ENCODE measurements around the gene SARNP. TPM values are rescaled to one million over a fixed set of nuclear protein-coding genes. Genes with fewer than 3 reads are reported as not detected.

SARNP gene
- total RNA-seq, 4 donors from 2014 or later: 56.6 to 69.3 (median 64.0) TPM

DNA sequence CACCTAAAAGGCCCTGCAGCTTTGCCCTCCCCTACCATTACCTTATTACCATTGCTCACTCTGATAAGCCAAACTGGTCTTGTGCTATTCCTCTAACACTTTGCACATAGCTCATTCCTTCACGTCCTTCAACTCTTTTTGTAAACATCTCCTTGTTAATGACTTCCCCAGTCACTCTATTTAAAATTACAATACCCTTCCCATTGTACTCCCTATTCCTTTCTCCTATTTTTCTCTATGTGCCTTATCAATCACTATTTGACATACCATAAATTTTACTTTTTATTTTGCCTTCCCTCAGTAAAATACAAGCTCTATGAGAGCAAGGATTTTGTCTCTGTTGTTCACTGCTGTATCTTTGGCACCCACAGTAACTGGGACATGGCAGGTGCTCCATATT is 5.4 kb downstream of the SARNP start:
- no peak for TF ChIP-seq CTCF (IDR thresholded peaks at IDR 0.05; ENCODE audit: low read depth)

DNA sequence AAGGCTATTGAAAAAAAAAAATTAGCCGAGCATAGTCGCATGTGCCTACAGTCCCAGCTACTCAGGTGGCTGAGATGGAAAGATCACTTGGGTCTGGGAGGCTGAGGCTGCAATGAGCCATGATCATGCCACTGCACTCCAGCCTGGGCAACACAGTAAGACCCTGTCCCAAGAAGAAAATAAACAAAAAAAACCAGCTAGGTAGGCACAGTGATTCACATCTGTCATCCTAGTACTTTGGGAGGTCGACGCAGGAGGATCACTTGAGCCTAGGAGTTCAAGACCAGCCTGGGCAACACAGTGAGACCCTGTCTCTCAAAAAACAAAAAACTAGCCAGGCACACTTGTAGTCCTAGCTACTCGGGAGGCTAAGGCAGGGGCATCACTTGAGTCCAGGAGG is 8.2 kb downstream of the SARNP start:
- no peak for TF ChIP-seq CTCF (IDR thresholded peaks at IDR 0.05; ENCODE audit: low read depth)

- no peak for TF ChIP-seq CTCF (IDR thresholded peaks at IDR 0.05; ENCODE audit: low read depth)
Observed at GRCh38 chr12:55806982-55807381, 10.5 kb downstream of the SARNP start.

GRCh38 chr12:55797550-55797949 is 20.0 kb downstream of the SARNP start:
- TF ChIP-seq CTCF (IDR thresholded peaks at IDR 0.05; ENCODE audit: low read depth): no peak

- TF ChIP-seq CTCF (IDR thresholded peaks at IDR 0.05; ENCODE audit: low read depth): no peak
Observed at GRCh38 chr12:55797068-55797467, 20.5 kb downstream of the SARNP start.

DNA sequence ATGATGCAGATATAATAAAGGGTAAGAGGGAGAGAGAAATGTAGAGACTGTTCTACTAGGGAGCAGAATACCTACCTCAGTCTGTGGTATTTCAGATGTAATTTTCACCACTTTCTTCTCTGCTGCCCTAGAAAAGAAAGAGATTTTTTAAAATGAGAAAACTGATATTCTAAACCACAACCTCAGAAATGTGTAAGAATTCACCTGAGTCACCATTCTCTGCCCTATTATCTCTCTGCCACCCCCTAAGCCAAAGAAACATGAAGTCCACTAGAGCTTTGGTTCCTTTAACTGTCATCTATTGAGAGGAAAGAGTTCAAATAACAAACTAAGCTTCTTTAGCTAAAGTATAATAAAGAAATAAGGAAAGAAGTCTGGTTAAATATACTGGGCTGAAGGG is 21.6 kb downstream of the SARNP start:
- TF ChIP-seq CTCF (IDR thresholded peaks at IDR 0.05; ENCODE audit: low read depth): no peak

- TF ChIP-seq CTCF (IDR thresholded peaks at IDR 0.05; ENCODE audit: low read depth): no peak
Observed at GRCh38 chr12:55789893-55790292, 27.6 kb downstream of the SARNP start.
